Hepatocyte (in vitro differentiated cells): ENCODE measurements around the gene IL1RAPL2.

Source experiments
- CTCF ChIP-seq: fragments of 200-600 bp; sonication (generic); IDR thresholded peaks from 2 replicates; pipeline ENCODE4 v1.5.1; 2016; ENCODE audit warnings: antibody characterized with exemption, mild to moderate bottlenecking; ENCODE audit not compliant: poor library complexity
- EZH2 ChIP-seq: fragments of 200-600 bp; sonication (generic); IDR thresholded peaks from 2 replicates; pipeline ENCODE4 v1.6.1; 2016; ENCODE audit warnings: antibody characterized with exemption, mild to moderate bottlenecking, borderline replicate concordance

DNA sequence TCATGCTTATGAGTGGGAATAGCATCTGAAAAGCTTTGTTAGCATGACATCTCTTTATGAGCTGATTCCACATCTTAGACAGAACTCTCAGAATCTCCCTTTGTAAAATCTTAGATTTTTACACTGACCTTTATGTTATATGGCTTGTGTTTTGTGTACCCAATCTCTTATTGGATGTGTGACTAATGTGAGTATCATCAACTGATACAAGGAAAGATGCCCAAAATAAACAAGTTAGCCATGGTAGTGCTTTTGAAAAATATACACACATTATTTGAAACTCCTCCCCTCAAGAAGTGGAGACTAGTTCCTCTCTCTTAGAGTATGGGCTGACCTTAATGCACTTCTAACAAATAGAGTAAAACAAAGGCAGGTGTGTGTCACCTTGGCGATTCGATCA lies 1096.2 kb downstream of the IL1RAPL2 start:
- TF ChIP-seq CTCF (no peak), EZH2 (no peak)
